Measurements from ENCODE around the gene GPC5.
"Not testable (repeated sequence)": the region's sequence is repeated elsewhere in the genome, so short reads cannot be mapped to it uniquely, and the experiment has no call there.

GPC5 gene

GRCh38 chr13:92609376-92609775 lies 1211.0 kb downstream of the GPC5 start:
- DNase-seq, result no peak

GRCh38 chr13:92612892-92613291 lies 1214.5 kb downstream of the GPC5 start:
- DNase-seq, result no peak

- DNase-seq, result no peak
These were observed 1215.5 kb downstream of the GPC5 start for GRCh38 chr13:92613921-92614320.

- DNase-seq, result no peak
These were observed 1223.6 kb downstream of the GPC5 start for GRCh38 chr13:92621985-92622384.

GRCh38 chr13:92622905-92623304 lies 1224.5 kb downstream of the GPC5 start:
- DNase-seq, result no peak

GRCh38 chr13:92626274-92626673 lies 1227.9 kb downstream of the GPC5 start:
- DNase-seq, result no peak

GRCh38 chr13:92640936-92641335 lies 1242.5 kb downstream of the GPC5 start:
- DNase-seq, result no peak

GRCh38 chr13:92649140-92649813 lies 1250.9 kb downstream of the GPC5 start:
- no peak for DNase-seq

GRCh38 chr13:92656103-92656502 lies 1257.7 kb downstream of the GPC5 start:
- DNase-seq, result no peak

- no peak for DNase-seq
These were observed 1258.2 kb downstream of the GPC5 start for GRCh38 chr13:92656648-92657047.

GRCh38 chr13:92657565-92657964 lies 1259.1 kb downstream of the GPC5 start:
- DNase-seq, result no peak

- DNase-seq, result no peak
These were observed 1259.9 kb downstream of the GPC5 start for GRCh38 chr13:92658293-92658692.

- no peak for DNase-seq
These were observed 1263.0 kb downstream of the GPC5 start for GRCh38 chr13:92661406-92661805.

GRCh38 chr13:92668157-92668556 lies 1269.7 kb downstream of the GPC5 start:
- no peak for DNase-seq

- DNase-seq, result no peak
These were observed 1271.7 kb downstream of the GPC5 start for GRCh38 chr13:92670096-92670495.

- DNase-seq, result no peak
These were observed 1273.4 kb downstream of the GPC5 start for GRCh38 chr13:92671821-92672220.

GRCh38 chr13:92676246-92676645 lies 1277.8 kb downstream of the GPC5 start:
- no peak for DNase-seq

- no peak for DNase-seq
These were observed 1279.2 kb downstream of the GPC5 start for GRCh38 chr13:92677571-92677970.

- DNase-seq, result no peak
These were observed 1281.2 kb downstream of the GPC5 start for GRCh38 chr13:92679602-92680001.

- DNase-seq, result no peak
These were observed 1282.8 kb downstream of the GPC5 start for GRCh38 chr13:92681239-92681638.

- DNase-seq, result no peak
These were observed 1284.6 kb downstream of the GPC5 start for GRCh38 chr13:92682832-92683517.

GRCh38 chr13:92694047-92694446 lies 1295.6 kb downstream of the GPC5 start:
- no peak for DNase-seq

- DNase-seq, result not testable (repeated sequence)
These were observed 1297.4 kb downstream of the GPC5 start for GRCh38 chr13:92695827-92696226.

- no peak for DNase-seq
These were observed 1318.3 kb downstream of the GPC5 start for GRCh38 chr13:92716749-92717148.

GRCh38 chr13:92717857-92718256 lies 1319.4 kb downstream of the GPC5 start:
- no peak for DNase-seq

Measured in activated CD4-positive, alpha-beta T cell treated with anti-CD3 and anti-CD28 coated beads for 48 hours (primary cell).